DMS153 treated with DMSO at 0.1 percent for 48 hours (cell line): ENCODE data around the gene PARP15.
"Not testable (repeated sequence)": the region's sequence is repeated elsewhere in the genome, so short reads cannot be mapped to it uniquely, and the experiment has no call there.

Experiments used
- DNase-seq: peaks from one replicate; lab custom pipeline; 2025; ENCODE audit not compliant: unreplicated experiment; lab: John Stamatoyannopoulos, UW

Gene PARP15

DNA sequence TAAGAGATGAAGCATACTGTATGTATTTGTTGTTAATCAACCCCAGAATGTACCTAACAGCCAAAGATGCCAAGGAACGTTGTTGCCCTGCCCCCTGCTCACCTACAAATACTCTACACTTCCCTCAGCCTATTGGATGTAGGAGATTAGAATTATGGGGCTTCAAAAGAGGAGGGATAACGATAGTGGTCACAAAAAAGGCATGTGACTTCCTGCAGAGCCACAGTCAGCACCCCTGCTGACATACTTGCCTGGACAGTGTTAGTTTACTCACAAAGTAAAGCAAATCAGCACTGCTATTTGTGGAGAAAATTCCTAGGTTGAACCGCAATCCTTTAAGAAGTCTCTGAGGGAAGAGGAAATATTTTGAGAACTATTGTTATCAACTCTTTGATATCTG lies 37.9 kb downstream of the PARP15 start:
- DNase-seq, result no peak

DNA sequence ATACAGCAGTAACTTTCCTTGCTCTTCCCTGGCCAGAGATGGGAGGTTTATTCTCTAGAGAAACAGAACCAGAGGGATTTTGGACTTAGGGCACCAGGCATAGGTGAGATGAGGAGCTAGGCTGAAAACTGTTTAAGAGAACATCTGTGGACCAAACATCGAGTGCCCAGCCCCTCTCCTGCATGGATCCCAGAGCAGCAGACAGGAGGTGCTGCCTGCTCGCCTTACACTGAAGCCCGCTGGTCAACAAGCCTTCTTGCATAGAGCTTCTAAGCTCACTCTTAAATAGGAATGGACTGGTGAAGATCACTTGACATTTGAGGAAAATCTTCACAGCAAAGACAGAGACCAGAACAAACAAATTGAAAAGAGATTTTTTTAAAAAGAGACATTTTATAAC lies 41.2 kb downstream of the PARP15 start:
- no peak for DNase-seq

DNA sequence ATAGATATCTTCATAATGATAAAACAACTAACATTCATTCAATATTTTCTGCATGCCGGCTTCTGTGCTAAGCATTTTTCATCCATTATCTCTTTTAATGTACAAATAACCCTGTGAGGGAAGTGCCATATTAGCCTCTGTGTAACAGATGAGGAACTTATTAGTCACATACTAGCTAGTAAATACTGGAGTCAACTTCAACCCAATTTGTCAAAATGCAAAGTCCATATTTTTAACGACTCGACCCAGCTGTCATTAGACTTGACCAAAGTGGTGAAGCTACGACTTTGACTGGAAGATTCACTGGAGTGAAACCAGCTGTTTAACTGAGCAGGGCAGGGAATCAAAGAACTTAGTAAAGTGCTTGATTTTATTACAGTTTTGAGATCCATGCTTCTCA lies 41.6 kb downstream of the PARP15 start:
- DNase-seq, result no peak

DNA sequence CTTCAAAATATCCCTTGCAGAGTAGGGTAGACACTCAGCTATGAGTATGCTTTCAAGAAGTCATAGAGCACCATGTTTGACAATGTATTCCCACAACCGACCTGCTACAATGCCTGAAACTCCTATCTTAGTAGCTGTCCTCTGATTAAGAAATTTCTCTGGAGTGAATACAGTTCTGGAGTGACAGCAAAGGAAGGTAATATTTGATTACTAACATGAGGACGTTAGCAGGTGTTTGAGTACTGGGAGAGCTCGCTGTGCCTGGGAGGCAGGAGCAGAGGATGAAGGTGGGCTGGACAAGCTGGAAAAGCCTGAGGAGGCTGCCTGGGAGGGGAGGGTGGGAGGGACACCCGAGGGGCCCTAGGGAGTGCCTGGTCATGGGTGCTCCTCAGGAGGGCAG lies 42.9 kb downstream of the PARP15 start:
- DNase-seq, result no peak

DNA sequence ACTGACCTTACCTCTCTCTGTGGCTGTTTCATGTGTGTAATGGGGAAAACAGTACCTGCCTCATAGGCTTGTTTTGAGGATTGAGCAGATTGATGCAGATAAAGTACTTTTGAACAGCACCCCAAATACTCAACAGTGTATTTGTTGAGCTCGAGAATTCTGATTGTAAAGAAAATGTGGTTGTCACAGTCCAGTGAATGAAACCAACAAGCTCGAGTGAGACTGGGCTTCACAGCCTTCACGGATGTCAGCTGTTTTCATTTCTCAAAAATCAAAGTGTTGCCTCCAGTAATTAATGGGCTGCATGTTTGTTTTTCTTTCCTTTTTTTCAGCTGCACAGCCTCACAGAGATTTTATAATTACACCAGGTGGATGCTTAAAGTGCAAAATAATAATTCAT lies 43.7 kb downstream of the PARP15 start:
- DNase-seq, result no peak

DNA sequence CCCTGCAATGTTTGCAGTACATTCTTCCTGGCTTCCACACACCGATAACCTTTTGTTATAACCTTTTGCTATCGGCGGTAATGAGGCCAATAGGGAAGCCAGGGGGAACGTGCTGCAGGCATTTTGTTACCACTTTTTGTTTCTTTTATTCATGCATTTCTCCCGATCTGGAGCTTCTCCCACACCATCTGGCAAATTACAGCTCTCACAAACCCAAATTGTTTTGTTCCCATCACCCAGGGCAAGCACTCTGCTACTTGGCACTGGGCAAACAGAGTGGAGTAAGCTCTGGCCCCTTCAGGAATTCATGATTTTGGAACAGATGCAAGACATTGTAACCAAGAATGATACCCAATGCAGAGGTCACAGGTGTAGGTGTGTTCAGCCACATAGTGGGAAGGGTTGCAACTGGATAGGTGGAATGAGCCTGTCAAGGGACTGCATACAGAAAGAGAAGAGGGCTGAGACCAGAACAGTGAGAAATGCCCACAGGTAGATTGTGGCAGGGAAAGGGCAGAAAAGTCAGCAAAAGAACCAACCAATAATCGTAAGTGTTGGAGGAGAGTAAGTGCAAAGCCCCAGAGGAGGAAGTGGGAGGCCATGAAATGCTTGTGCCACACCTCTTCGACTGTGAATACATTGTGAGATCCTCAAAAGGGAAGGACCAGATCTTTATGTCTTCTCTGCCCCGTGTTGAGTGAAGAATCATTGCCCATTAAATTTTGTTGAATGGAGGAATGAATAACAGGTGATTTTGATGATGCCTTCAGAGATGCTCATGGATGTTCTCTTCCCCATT lies 45.8 kb downstream of the PARP15 start:
- DNase-seq, result no peak

DNA sequence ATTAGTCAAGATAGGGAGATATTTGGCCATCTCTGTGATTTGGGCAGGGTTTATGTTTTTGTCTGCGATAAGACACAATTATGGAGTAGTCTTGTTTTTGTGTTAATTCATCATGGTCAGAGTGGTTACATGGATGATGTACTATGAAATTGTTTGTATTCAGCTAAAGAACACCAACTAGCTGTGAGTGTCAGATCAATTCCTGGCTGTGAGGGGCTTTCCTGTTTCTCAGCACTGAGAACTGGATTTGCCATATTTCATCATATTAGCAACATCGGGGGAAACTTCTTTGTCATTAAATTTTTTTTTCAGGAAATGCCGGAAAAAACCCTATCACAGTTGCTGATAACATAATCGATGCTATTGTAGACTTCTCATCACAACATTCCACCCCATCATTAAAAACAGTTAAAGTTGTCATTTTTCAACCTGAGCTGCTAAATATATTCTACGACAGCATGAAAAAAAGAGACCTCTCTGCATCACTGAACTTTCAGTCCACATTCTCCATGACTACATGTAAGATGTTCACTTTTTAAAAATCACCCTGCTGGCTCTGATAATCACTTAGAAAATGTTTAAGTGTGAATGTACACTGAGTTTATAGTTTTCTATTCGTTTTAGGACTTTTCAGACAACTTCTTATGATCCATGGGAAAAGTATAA lies 49.2 kb downstream of the PARP15 start:
- DNase-seq, result no peak

DNA sequence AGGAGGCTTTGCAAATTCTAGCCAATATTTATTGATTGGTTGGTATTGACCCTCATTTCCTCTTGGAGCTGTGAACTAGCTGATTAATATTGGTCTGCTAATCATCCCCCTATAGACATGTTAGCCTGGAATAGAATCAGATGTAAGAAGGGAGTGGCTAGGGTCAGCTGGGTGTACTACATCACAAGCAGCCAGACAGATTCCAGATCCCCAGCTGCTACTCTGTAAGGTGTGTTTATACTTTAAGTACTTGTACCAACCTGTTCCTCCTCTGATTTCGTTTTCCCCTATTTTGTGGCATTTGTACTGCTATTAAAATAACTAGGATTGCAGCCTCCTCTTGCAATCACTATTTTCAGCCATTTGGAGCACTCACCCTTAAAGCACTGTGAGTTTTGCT lies 49.9 kb downstream of the PARP15 start:
- no peak for DNase-seq

DNA sequence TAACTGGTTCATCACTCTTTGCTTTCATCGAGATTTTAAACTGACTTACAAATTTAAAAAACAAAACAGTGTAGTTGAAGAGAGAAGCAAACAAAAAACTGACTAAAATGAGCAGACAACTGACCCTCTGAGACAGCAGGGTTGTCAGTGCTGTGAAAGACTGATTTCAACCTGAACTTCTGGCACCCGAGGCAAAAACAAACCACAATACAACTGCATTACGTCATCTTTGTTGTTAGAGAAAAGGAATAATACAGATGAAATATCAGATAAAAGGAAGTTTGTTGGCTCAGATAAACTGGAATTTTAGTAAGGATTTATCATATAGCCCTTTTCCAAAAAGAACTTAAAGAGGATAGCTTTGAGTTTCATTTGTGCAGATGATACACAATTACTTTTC lies 51.1 kb downstream of the PARP15 start:
- DNase-seq, result no peak

DNA sequence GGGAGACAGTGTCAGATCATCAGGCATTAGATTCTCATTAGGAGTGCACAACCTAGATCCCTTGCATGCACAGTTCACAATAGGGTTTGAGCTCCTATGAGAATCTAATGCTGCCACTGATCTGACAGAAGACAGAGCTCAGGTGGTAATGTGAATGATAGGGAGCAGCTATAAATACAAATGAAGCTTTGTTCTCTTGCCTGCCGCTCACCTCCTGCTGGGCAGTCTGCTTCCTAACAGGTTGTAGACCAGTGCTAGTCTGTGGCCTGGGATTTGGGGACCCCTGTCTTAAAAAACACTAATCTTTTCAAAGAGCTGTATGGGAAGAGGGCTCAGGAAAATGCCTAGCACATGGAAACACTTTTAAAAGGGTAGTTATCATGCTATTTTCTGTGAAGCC lies 52.3 kb downstream of the PARP15 start:
- no peak for DNase-seq

DNA sequence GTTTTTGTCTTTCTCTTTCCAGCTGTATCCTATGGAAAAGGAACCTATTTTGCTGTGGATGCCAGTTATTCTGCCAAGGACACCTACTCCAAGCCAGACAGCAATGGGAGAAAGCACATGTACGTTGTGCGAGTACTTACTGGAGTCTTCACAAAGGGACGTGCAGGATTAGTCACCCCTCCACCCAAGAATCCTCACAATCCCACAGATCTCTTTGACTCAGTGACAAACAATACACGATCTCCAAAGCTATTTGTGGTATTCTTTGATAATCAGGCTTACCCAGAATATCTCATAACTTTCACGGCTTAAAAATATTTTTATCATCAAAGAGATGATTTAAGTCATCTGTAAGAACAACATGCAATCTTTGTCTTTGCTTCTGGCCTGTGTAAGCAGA lies 58.3 kb downstream of the PARP15 start:
- no peak for DNase-seq

DNA sequence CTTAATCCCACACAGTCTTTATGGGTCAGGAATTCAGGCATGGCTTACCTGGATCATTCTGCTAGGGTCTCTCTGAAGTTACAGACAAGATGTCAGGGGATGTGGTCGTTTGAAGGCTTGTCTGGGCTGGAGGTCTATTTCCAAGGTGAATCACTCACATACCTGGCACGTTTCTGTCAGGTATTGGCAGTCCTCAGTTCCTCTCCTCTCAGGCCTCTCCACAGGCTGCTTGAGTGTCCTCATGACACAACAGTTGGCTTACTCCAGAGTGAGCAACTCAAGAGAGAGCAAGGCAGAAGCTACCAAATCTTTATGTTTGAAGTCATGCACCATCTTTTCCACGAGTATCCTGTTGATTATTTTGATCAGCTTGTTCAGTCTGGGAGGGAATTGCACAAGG lies 59.2 kb downstream of the PARP15 start:
- no peak for DNase-seq

DNA sequence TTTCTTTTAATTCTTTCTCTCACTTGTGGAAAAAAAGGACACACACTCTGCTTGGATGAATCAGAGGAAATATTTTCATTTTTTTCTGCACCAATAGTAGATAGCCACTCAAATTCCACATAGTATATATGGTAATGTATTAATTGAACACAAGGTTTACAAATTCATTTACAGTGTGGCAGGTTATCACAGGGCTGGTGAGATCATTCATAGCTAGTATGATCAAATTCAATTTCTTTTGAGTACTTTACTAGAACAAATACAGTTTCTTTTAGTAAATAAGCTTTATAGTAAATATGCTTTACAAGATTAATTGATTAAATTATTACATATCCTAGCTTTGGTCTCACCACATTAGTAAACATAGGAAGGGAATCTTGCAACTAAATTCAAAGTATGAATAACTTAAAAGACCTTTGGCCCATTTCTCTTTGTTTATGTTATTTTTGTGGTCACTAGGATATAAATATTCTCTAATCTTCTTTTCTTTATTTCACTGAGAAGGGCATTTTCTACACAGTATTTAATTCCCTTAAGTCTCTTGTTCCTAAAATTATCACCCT lies 63.1 kb downstream of the PARP15 start:
- no peak for DNase-seq

DNA sequence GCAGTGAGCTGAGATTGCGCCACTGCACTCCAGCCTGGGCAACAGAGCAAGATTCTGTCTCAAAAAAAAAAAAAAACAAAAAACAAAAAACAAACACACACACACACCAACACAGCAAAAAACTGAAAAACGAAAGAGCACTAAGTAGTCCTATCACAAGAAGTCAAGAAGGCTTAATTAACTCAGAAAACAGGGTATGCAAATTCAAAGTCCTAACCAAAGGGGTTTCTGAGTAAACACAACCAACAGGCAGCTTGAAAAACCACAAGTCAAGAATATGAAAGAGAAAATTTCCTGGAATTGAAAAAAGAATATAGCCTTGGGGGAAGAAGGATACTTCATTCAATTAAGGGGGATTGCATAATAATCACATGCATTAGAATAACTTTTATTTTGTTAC lies 65.5 kb downstream of the PARP15 start:
- DNase-seq, result no peak

DNA sequence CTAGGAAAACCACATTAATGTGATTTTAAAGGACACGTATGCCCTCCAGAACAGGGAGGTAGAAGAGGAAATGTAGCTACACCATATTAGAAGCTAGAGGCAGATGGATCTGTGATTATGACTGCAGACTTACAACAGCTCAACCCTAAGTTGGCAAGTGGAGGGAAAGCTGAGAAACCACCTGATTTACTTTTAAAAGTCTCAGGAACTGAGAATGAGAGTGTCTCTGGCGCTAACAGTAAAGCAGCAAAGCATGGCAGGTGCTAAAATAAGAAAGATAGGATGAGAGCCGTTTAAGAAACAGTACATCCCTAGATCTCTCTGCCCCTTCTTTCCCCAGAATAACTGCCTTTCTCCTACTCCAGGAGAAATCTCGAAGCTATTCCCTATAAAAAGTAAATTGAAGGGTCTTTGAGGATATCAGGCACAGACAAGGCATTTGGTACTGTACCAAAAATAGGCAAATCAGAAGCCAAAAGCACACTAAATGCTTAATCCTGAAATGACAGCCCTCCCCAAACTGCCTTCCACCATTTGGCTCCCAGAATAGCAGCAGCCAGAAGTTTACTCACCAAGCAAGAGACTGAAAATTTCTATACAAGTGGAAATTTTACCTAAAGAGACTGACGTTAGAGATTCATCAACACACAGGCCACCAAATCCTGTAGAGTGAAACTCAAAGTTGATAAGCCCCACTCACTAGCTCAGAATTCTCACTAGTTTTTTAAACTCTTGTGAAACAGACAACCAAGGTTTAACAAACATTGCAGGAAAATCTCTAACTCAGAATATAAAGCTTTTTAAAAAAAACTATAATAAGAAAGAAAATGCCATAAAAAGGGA lies 68.9 kb downstream of the PARP15 start:
- DNase-seq, result no peak

DNA sequence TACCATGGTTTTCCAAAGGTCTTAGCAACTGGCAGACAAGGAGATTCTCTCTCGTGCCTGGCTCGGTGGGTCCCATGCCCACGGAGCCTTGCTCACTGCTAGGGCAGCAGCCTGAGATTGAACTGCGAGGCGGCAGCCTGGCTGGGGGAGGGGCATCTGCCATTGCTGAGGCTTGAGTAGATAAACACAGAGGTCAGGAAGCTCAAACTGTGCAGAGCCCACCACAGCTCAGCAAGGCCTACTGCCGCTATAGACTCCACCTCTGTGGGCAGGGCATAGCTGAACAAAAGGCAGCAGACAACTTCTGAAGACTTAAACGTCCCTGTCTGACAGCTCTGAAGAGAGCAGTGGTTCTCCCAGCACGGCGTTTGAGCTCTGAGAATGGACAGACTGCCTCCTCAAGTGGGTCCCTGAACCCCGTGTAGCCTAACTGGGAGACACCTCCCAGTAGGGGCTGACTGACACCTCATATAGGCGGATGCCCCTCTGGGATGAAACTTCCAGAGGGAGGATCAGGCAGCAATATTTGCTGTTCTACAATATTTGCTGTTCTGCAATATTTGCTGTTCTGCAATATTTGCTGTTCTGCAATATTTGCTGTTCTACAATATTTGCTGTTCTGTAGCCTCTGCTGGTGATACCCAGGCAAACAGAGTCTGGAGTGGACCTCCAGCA lies 73.9 kb downstream of the PARP15 start:
- not testable (repeated sequence) for DNase-seq

DNA sequence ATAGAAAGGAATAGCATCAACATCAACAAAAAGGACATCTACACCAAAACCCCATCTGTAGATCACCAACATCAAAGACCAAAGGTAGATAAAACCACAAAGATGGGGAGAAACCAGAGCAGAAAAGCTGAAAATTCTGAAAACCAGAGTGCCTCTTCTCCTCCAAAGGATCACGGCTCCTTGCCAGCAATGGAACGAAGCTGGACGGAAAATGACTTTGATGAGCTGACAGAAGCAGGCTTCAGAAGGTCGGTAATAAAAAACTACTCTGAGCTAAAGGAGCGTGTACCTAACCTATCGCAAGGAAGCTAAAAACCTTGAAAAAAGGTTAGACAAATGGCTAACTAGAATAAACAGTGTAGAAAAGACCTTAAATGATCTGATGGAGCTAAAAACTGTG lies 74.5 kb downstream of the PARP15 start:
- DNase-seq, result not testable (repeated sequence)

DNA sequence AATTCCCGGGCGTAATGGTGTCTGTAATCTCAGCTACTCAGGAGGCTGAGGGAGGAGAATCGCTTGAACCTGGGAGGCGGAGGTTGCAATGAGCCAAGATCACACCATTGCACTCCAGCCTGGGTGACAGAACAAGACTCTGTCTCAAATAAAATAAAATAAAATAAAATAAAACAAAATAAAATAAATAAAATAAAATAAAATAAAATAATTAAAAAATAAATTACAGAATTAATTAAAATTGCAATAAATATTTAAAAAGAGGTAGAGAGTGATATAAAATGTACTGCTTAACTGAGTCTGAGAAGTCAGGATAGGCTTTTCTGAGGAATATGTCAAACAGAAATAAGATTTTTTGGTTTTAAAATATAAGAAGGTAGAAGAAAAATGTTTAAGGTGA lies 80.9 kb downstream of the PARP15 start:
- DNase-seq, result not testable (repeated sequence)

DNA sequence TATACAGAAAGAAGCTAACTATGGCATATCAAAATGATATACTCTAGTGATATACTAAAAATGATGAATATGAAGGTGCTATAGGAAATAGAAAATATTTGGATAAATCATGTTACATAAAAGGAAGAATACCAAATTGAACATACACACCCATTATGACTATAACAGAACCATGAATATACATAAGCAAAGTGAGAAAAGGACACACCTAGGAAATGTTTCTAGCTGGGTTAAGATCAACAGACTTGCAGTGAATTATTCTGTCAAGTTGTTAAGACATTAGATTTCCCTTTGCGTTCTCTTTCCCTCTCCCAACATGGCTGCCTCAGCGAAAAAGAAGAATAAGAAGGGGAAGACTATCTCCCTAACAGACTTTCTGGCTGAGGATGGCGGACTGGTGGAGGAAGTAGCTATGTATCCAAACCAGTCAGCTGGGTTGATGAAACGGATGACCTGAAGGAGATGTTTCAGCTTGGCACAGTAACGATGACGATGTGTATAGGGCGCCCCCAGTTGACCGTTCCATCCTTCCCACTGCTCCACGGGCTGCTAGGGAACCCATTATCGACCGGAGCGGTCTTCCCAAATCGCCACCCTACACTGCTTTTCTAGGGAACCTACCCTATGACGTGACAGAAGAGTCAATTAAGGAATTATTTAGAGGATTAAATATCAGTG lies 83.0 kb downstream of the PARP15 start:
- DNase-seq, result no peak

DNA sequence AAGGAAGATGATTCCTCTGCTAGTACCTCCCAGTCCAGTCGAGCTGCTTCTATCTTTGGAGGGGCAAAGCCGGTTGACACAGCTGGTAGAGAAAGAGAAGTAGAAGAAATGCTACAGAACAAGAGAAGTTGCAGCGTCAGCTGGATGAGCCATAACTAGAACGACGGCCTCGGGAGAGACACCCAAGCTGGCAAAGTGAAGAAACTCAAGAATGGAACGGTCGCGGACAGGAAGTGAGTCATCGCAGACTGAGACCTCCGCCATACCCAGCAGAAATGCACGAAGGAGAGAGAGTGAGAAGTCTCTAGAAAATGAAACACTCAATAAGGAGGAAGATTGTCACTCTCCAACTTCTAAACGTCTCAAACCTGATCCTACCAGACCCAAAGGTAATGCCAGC lies 84.2 kb downstream of the PARP15 start:
- no peak for DNase-seq
